Adipocyte (in vitro differentiated cells): Measurements from ENCODE around the gene CPEB4.

Experiments used
- DNase-seq: peaks from one replicate; pipeline ENCODE4 v3.0.0-alpha.2; 2015; ENCODE audit warnings: low read depth
- H3K27me3 ChIP-seq: replicated peaks from 2 replicates; pipeline ENCODE4 v1.7.0; 2013; ENCODE audit warnings: mild to moderate bottlenecking, low read length, moderate library complexity; ENCODE audit not compliant: control insufficient read depth, insufficient read depth
- H3K36me3 ChIP-seq: 2 replicates; pipeline ENCODE4 v1.7.0; 2013; ENCODE audit warnings: low read length, mild to moderate bottlenecking, moderate library complexity; ENCODE audit not compliant: control insufficient read depth, insufficient read depth, severe bottlenecking
- H3K4me1 ChIP-seq: 2 replicates; pipeline ENCODE4 v1.7.0; 2013; ENCODE audit warnings: mild to moderate bottlenecking, low read length, moderate library complexity; ENCODE audit not compliant: control insufficient read depth, insufficient read depth
- H3K4me3 ChIP-seq: 2 replicates; pipeline ENCODE4 v1.7.0; 2013; ENCODE audit warnings: mild to moderate bottlenecking, low read length, moderate library complexity
- H3K9ac ChIP-seq: 2 replicates; pipeline ENCODE4 v1.7.0; 2013; ENCODE audit warnings: mild to moderate bottlenecking, low read length, moderate library complexity
- H3K9me3 ChIP-seq: 2 replicates; pipeline ENCODE4 v1.7.0; 2013; ENCODE audit warnings: mild to moderate bottlenecking, low read length, moderate library complexity; ENCODE audit not compliant: control insufficient read depth

CPEB4 gene

GRCh38 chr5:173890195-173890991, 2.2 kb downstream of the CPEB4 start:
- Histone ChIP-seq H3K27me3 (no peaks in the 10 kb centered on the region), H3K9me3 (no peaks in the 10 kb centered on the region), H3K9ac (peak overlapping the region; percentile 87), H3K4me3 (peak overlapping the region; percentile 86), H3K4me1 (peaks cover 18% of the 10 kb centered on the region), H3K36me3 (no peaks in the 10 kb centered on the region)
- no peak for DNase-seq

DNA sequence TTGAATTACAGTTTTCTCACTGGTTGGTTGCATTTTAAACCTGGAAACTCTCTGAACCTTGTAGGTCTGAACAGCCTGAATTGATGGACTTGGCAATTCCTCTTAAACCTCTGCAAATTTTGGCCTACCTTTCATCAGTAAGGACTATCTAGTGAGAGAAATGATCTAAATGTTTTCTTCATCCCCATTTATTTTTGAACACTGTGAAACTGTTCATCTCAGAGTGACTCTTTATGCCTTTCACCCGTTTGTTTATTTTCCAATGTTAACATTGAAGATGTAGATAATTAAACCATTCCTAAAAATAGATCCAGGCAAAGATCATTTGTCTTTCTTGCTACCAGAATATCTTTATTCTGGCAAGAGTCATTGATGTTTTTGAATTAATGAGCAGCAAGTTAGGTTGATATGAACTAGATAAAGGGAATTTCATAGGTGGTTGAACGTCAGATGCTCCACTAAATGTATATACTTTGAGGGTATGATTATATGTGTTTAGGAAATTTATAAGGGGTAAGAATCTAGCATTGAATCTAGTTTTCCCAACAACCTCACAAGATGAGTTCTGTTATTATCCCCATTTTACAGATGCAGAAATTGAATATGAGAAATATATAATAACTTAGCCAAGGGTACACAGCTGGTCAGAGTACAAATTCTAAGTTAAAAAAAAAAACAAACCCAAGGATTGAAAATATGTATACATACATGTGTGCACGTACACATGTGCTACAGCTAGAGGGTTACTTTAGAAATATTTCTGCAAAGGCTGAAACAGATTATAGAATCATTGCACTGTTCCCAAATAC, 3.4 kb downstream of the CPEB4 start:
- Histone ChIP-seq H3K27me3 (no peaks in the 10 kb centered on the region), H3K36me3 (no peaks in the 10 kb centered on the region), H3K4me1 (peaks cover 20% of the 10 kb centered on the region), H3K9me3 (no peaks in the 10 kb centered on the region), H3K9ac (peak overlapping the region; percentile 87), H3K4me3 (peak overlapping the region; percentile 86)
- no peak for DNase-seq

DNA sequence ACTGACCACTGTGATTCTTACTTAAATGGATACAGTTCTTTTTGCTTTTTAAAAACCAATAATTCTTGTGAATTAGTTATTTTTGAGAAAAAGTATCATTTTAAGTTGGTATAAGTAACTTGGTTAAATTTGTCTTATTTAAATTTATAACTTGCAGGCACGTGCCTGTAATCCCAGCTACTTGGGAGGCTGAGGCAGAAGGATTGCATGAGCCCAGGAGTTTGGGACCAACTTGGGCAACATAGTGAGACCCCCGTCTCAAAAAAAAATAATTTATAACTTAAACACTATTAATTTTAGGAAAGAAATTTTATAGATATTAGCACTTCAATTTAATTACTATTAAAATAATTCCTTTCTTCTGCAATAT, 5.0 kb downstream of the CPEB4 start:
- H3K27me3 ChIP-seq = no peaks in the 10 kb centered on the region
- H3K36me3 ChIP-seq = no peaks in the 10 kb centered on the region
- peaks cover 20% of the 10 kb centered on the region for H3K4me1 ChIP-seq
- H3K9ac ChIP-seq = peak overlapping the region; percentile 87
- H3K4me3 ChIP-seq = peak overlapping the region; percentile 86
- DNase-seq = no peak
- no peaks in the 10 kb centered on the region for H3K9me3 ChIP-seq

DNA sequence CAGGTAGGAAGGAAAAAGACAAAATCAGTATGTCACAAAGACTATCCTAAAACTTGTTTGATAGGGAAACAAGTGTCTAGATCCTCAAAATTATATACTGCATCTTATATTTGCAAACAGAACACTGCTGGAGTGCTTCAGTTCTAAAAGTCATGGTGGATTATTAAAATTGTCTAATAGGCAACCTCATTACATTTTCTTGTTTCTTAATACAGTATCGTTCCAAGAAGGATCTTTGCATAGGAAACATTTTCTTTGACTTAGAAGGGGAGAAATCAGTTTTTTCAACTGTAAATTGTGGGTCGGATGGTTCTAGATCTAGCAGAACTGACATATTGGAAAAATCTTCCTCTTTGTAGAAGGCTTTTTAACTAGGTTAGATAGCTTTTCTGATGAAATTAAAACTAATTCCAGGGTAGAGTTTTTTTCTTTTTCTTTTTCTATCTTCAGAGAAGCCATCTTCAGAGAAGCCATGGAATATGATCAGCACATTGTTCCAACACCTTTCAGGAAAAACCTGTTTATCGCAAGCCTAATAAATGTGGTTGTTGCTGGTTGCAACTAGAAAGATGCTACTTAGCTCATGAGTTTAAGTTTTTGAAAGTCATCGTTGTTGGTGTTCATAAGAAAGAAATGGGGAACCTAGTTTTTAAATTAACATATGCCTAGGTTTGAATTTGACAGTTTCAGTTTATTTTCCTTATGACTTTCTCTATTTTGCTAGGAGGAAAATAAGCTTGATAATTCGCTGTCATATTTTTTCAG, 7.4 kb downstream of the CPEB4 start:
- H3K4me1 ChIP-seq = peaks cover 9% of the 10 kb centered on the region
- peak overlapping the region; percentile 11 for H3K4me3 ChIP-seq
- H3K9me3 ChIP-seq = no peaks in the 10 kb centered on the region
- no peaks in the 10 kb centered on the region for H3K27me3 ChIP-seq
- peaks cover 3% of the 10 kb centered on the region for H3K36me3 ChIP-seq
- H3K9ac ChIP-seq = no peak overlapping the region
- no peak for DNase-seq

DNA sequence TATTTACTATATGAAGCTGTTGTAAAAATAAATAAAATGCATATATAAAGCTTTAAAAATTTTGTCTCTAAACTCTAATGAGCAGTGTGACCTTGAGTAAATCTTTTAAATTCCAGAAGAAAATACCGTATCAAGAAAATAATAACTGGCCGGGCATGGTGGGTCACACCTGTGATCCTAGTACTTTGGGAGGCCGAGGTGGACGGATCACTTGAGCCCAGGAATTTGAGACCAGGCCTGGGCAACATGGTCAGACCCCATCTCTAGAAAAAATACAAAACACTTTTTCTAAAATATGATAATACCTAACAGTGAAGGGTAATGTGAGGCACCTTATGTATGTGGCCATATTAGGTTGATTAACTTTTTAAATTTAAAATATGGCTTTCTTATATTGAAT, 8.5 kb downstream of the CPEB4 start:
- H3K9me3 ChIP-seq = no peaks in the 10 kb centered on the region
- no peak overlapping the region for H3K9ac ChIP-seq
- H3K4me3 ChIP-seq = no peak overlapping the region
- DNase-seq = no peak
- peaks cover 14% of the 10 kb centered on the region for H3K36me3 ChIP-seq
- no peaks in the 10 kb centered on the region for H3K27me3 ChIP-seq
- H3K4me1 ChIP-seq = peaks cover 8% of the 10 kb centered on the region

DNA sequence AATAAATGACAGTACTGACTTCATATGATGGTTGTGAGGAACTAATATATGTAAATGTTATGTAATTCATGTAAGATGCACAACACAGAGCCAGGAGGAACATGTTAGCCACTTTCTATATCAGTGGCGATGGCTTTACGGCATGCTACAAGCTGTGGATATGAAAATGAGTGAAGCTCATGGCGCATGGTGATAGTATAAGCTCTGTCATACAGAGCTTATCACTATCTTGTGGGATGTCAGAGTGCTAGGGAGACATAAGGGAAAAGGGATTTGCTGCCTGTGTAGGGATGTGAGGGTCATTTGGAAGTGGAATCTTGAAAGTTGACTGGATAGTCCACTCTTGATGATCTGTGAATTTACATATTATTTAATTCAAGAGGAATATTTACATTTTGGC, 13.6 kb downstream of the CPEB4 start:
- DNase-seq = no peak

GRCh38 chr5:173902334-173902733, 14.2 kb downstream of the CPEB4 start:
- Histone ChIP-seq H3K9me3 (no peaks in the 10 kb centered on the region), H3K4me1 (peaks cover 3% of the 10 kb centered on the region), H3K36me3 (peaks cover 23% of the 10 kb centered on the region), H3K4me3 (no peak overlapping the region), H3K27me3 (no peaks in the 10 kb centered on the region), H3K9ac (no peak overlapping the region)
- no peak for DNase-seq

More for the DNA sequence above, 13.6 kb downstream of the CPEB4 start:
- Histone ChIP-seq H3K27me3 (no peaks in the 10 kb centered on the region), H3K9ac (no peak overlapping the region), H3K4me1 (no peaks in the 10 kb centered on the region), H3K4me3 (no peak overlapping the region), H3K9me3 (no peaks in the 10 kb centered on the region), H3K36me3 (peaks cover 23% of the 10 kb centered on the region)

DNA sequence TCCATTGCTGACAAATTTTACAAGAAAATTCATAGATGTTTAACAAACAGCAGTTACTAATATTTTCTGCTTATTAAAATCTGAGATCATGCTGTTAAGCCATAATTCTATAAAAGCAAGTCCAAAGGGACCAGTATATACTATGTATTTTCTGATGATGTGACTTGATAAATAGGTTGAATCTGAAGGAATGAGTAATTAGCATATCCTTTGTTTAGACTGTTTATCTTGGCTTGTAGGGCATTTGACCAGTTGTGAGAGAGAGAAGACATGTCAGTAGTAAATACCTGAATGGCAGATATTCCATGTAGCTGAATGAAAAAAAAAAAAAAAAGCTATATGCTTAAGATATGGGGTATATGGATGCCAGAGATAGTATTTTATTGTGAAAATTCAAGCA, 14.6 kb downstream of the CPEB4 start:
- Histone ChIP-seq H3K36me3 (peaks cover 23% of the 10 kb centered on the region), H3K9ac (no peak overlapping the region), H3K4me1 (peaks cover 7% of the 10 kb centered on the region), H3K27me3 (no peaks in the 10 kb centered on the region), H3K9me3 (no peaks in the 10 kb centered on the region), H3K4me3 (no peak overlapping the region)
- DNase-seq = no peak

DNA sequence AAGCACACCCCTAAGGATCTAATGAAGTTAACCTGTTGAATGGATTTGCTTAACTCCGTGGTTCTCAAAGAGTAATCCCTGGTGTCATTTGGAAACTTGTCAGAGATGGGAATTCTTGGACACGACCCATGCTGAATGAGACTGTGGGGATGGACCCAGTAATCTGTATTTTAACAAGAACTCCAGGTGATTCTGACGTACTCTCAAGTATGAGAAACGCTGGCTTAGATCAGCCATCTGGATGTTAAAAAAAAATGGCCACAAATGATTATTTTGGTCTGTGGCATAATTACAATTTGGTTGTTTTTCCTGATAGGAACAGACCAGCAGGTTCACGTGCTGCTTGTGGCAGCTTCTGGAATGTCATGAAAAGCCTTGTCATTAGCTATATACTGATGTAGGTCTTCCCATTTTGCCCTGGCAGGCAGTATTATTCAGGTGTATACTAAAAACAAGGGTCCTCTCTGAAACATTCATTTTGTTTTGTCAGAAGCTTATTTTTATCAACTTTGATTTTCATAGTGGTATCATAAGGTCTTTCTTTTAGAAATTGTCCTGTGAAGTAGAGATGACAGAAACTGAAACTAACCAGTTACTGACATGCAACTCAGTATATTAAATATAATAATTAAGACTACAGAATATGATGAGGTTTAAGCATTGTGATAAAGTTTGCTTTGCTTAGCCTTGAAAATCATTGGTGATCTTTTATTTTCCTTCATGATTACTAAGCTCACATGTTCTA, 15.4 kb downstream of the CPEB4 start:
- Histone ChIP-seq H3K9me3 (no peaks in the 10 kb centered on the region), H3K9ac (no peak overlapping the region), H3K36me3 (peaks cover 23% of the 10 kb centered on the region), H3K4me1 (peaks cover 12% of the 10 kb centered on the region), H3K4me3 (no peak overlapping the region), H3K27me3 (no peaks in the 10 kb centered on the region)
- no peak for DNase-seq

GRCh38 chr5:173904151-173904550, 16.0 kb downstream of the CPEB4 start:
- Histone ChIP-seq H3K9ac (no peak overlapping the region), H3K36me3 (peaks cover 23% of the 10 kb centered on the region), H3K27me3 (no peaks in the 10 kb centered on the region), H3K4me3 (no peak overlapping the region), H3K9me3 (no peaks in the 10 kb centered on the region), H3K4me1 (peaks cover 15% of the 10 kb centered on the region)
- DNase-seq = no peak
